ENCODE results near the gene GPANK1. TPM values are rescaled to one million over a fixed set of nuclear protein-coding genes. Genes with fewer than 3 reads are reported as not detected.
A peak's percentile ranks its signal among the peaks of the same experiment; 100 is the strongest.

The GPANK1 gene
- total RNA-seq, 5 donors from 2014 or later (not counting 1 experiment from before 2014, with no cell fraction given), result 13.0 to 27.6 (median 23.3) TPM

GRCh38 chr6:31662124-31662723, 2.6 kb downstream of the GPANK1 start:
- no peaks in the 10 kb centered on the region for H3K9me3 Mint-ChIP-seq
- ATAC-seq (replicated peaks in 1 of 4) (no peak), DNase-seq (no peak)
- ChIA-PET CTCF (interaction anchor here in 1 of 2 donors (0.7 kb wide), 1 partner anchor 195 kb away, joined by 3 read pairs; no protein-coding TSS in a partner anchor), POLR2A (interaction anchor here (0.6 kb wide), 2 partner anchors 74 to 280 kb away, joined by 3 to 5 read pairs; partner anchors contain the start of gene CLIC1 (in 1 of the 2))
- peak overlapping the region; percentile 89 to 92 (median 90) for H3K4me3 Mint-ChIP-seq
- H3K27ac Mint-ChIP-seq, result peak overlapping the region; percentile 61
- no peaks in the 10 kb centered on the region for H3K9me3 ChIP-seq
- WGBS (ENCODE audit: insufficient coverage), result 95% methylated on average over 10 of the region's 12 CpGs
- H3K36me3 ChIP-seq (ENCODE audit: control insufficient read depth in 2 of 2, extremely low read depth in 1 of 2, insufficient read depth in 1 of 2, low read length in 1 of 2), result peaks cover under 1 to 32% of the 10 kb centered on the region in 2 donors
- H3K27me3 Mint-ChIP-seq, result no peaks in the 10 kb centered on the region
- H3K4me1 ChIP-seq (ENCODE audit: control insufficient read depth in 1 of 2, extremely low read depth in 1 of 2, insufficient read depth in 2 of 2, low read length in 2 of 2), result peaks cover 28 to 81% of the 10 kb centered on the region in 2 experiments
- H3K36me3 Mint-ChIP-seq, result peaks cover 23% of the 10 kb centered on the region
- no peak overlapping the region for H3K4me3 ChIP-seq (ENCODE audit: control insufficient read depth in 1 of 2, extremely low read depth in 1 of 2, low read length in 1 of 2)
- no peak overlapping the region for H3K27ac ChIP-seq (ENCODE audit: low read length)
- peaks cover 76 to 84% (median 80%) of the 10 kb centered on the region in 3 donors for H3K4me1 Mint-ChIP-seq
- H3K27me3 ChIP-seq (replicated peaks in 1 of 2; ENCODE audit: control insufficient read depth in 2 of 2, extremely low read depth in 1 of 2, insufficient read depth in 2 of 2, low read length in 1 of 2), result no peaks in the 10 kb centered on the region

DNA sequence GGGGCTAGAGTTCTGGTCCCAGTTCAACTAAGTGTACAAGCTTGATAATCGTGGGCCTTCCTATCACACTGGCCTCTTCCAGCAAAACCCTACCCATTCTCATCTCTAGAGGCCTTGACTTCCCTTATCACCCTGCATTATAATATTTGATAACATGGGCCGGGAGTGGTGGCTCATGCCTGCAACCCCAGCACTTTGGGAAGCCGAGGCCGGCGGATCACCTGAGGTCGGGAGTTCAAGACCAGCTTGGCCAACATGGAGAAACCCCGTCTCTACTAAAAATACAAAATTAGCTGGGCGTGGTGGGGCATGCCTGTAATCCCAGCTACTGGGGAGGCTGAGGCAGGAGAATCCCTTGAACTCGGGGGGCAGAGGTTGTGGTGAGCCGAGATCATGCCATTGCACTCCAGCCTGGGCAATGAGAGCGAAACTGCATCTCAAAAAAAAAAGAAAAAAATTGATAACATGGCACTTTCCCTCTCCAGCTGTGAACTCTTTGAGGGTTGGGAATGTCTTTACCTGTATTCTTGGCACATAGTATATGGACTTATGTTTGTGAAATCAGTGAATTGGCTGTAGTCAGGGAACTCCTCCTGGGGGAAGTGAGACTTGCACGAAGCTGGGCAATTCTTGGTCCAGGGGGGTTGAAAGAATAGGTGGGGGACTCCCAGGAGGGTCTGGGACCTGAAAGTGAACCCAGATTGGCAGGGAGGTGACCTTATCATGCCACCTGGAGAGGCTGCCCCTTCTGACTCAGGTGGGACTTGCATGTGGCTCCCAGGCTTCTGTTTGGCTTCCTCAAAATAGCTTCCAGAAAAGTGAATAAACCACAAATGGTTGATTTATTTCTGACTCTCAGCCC, 3.3 kb downstream of the GPANK1 start:
- WGBS (ENCODE audit: insufficient coverage), result 100% methylated on average over 5 of the region's 12 CpGs
- POLR2A ChIA-PET, result interaction anchor here (0.5 to 1.0 kb wide), 3 partner anchors 35 to 468 kb away, joined by 3 read pairs; no protein-coding TSS in a partner anchor
- H3K27ac Mint-ChIP-seq, result peak overlapping the region; percentile 83 to 89
- Histone ChIP-seq H3K27ac (ENCODE audit: low read length) (peak overlapping the region; percentile 62), H3K4me3 (ENCODE audit: control insufficient read depth in 1 of 2, extremely low read depth in 1 of 2, low read length in 1 of 2) (peak overlapping the region in 1 of 2 donors; percentile 82), H3K27me3 (replicated peaks in 1 of 2; ENCODE audit: control insufficient read depth in 2 of 2, extremely low read depth in 1 of 2, insufficient read depth in 2 of 2, low read length in 1 of 2) (no peaks in the 10 kb centered on the region), H3K9me3 (no peaks in the 10 kb centered on the region), H3K4me1 (ENCODE audit: control insufficient read depth in 1 of 2, extremely low read depth in 1 of 2, insufficient read depth in 2 of 2, low read length in 2 of 2) (peaks cover 23 to 77% of the 10 kb centered on the region in 2 experiments), H3K36me3 (ENCODE audit: control insufficient read depth in 2 of 2, extremely low read depth in 1 of 2, insufficient read depth in 1 of 2, low read length in 1 of 2) (peaks cover 0 to 32% of the 10 kb centered on the region in 2 donors)
- peaks cover 24% of the 10 kb centered on the region for H3K36me3 Mint-ChIP-seq
- no peak for DNase-seq
- peaks cover 73 to 81% (median 74%) of the 10 kb centered on the region in 3 donors for H3K4me1 Mint-ChIP-seq
- H3K4me3 Mint-ChIP-seq, result peak overlapping the region; percentile 89 to 92 (median 90)
- H3K27me3 Mint-ChIP-seq, result no peaks in the 10 kb centered on the region
- no peaks in the 10 kb centered on the region for H3K9me3 Mint-ChIP-seq
- no peak for ATAC-seq (replicated peaks in 1 of 4)
- CTCF ChIA-PET, result interaction anchor here in 1 of 2 donors (0.8 kb wide), 1 partner anchor 40 kb away, joined by 3 read pairs; no protein-coding TSS in a partner anchor

DNA sequence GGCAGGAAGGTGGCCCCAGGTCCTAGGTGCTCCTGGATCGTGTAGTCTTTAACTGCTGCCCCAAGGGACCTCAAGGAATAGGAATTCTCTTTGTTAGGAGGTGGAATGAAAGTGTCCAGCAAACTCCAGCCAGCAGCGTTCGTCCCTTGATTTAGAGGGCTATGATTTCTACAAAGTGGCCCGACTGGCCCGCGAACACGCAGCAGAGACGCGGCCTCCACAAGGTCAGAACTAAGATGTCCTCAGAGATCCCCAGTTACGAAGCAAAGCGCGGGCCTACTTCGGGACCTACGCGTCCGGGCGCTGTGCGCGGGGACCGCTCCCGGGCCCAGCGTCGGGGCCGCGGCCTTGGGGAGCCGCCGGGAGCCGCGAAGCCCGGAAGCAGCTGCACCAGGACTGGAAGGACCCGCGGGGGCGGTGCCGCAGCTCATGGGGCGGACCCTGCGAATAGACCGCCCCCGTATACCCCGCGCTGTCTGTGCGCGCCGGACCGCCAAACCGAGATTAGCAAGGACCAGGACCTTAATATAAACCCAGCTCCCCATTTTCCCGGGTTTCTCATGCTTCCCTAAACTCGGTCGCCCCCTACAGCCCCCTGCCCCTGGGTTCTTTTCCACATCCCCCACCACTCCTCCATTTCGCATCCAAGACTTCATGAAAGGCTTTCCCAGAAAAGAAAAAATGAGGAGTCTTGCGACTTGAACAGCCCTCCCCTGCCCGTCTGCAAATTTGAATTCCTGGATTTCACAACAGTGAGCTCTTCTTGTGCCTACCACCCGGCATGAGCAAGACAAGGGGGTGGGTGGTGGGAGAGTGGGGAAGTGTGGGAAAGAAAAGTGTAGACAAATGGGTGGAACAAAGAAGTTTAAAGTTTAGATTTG, 4.2 kb downstream of the GPANK1 start, which contains the start of gene C6orf47:
Gene C6orf47 (minus strand): TSS at position 398 of the 881 bp plus-strand sequence. CDS start 831 bp downstream, outside the sequence.
- no peaks in the 10 kb centered on the region for H3K27me3 Mint-ChIP-seq
- Histone ChIP-seq H3K27ac (ENCODE audit: low read length) (peak within 1 kb of the TSS; percentile 73), H3K4me1 (ENCODE audit: control insufficient read depth in 1 of 2, extremely low read depth in 1 of 2, insufficient read depth in 2 of 2, low read length in 2 of 2) (peaks cover 21 to 73% of the 10 kb centered on the region in 2 experiments), H3K27me3 (replicated peaks in 1 of 2; ENCODE audit: control insufficient read depth in 2 of 2, extremely low read depth in 1 of 2, insufficient read depth in 2 of 2, low read length in 1 of 2) (no peaks in the 10 kb centered on the region), H3K9me3 (no peaks in the 10 kb centered on the region), H3K4me3 (ENCODE audit: control insufficient read depth in 1 of 2, extremely low read depth in 1 of 2, low read length in 1 of 2) (peak within 1 kb of the TSS; percentile 73 to 82), H3K36me3 (ENCODE audit: control insufficient read depth in 2 of 2, extremely low read depth in 1 of 2, insufficient read depth in 1 of 2, low read length in 1 of 2) (peaks cover 0 to 41% of the 10 kb centered on the region in 2 donors)
- H3K36me3 Mint-ChIP-seq, result peaks cover 23% of the 10 kb centered on the region
- peak within 1 kb of the TSS; percentile 90 to 91 for H3K27ac Mint-ChIP-seq
- peaks cover 73 to 81% (median 74%) of the 10 kb centered on the region in 3 donors for H3K4me1 Mint-ChIP-seq
- DNase-seq, result peak; percentile 32 to 84 (median 58)
- no peaks in the 10 kb centered on the region for H3K9me3 Mint-ChIP-seq
- peak within 1 kb of the TSS; percentile 89 to 92 (median 90) for H3K4me3 Mint-ChIP-seq
- POLR2A ChIA-PET, result interaction anchor here in 1 of 2 donors (0.5 to 1.0 kb wide), 3 partner anchors 34 to 468 kb away, joined by 3 read pairs; no protein-coding TSS in a partner anchor
- CTCF ChIA-PET, result interaction anchor here in 1 of 2 donors (0.7 to 0.8 kb wide), 2 partner anchors 39 to 109 kb away, joined by 3 to 4 read pairs; no protein-coding TSS in a partner anchor
- peak; percentile 65 to 76 (median 74) for ATAC-seq (replicated peaks in 1 of 4)
- under 1% methylated on average over 38 of the region's 52 CpGs for whole genome bisulfite sequencing (ENCODE audit: insufficient coverage)

DNA sequence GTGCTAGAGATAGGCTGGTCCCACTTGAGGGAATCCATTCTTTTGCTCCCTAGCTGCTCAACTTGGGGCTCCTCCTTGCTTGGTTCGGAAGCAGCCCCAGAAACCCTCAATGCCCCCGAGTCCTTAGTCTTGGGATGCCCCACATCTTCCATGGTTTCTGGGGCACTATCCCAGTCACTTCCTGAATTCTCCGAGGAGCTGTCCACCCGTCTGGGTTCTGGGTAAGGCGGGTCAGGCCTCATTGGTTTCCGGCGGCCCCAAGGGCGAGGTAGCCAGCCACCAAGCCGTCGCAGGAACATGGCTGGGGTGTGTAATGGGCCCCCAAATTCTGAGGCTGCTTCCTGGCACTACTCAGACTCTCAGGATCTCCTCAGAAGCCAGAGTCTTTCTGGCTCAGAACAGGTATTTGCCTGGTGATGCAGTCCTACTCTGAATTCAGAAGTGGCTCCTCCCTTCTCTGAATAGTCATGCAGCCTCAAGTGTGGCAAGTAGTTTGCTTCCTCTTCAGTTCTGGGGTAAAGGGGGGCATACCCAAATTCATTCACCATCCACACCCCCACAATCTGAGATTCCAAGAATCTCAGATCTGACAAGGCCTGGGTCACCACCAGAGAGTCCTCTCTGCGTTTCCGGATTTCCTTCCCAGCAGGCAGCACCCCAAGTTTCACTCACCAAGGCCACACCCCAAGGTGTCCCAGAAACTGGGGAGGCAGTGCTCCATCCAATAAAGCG, 5.0 kb downstream of the GPANK1 start:
- 26% methylated on average over 9 of the region's 13 CpGs for WGBS (ENCODE audit: insufficient coverage)
- no peaks in the 10 kb centered on the region for H3K9me3 ChIP-seq
- peak overlapping the region; percentile 73 to 82 for H3K4me3 ChIP-seq (ENCODE audit: control insufficient read depth in 1 of 2, extremely low read depth in 1 of 2, low read length in 1 of 2)
- Mint-ChIP-seq H3K27me3 (no peaks in the 10 kb centered on the region), H3K9me3 (no peaks in the 10 kb centered on the region), H3K36me3 (peaks cover 22% of the 10 kb centered on the region), H3K4me1 (peaks cover 72 to 86% (median 76%) of the 10 kb centered on the region in 3 donors), H3K27ac (peak overlapping the region; percentile 90 to 91), H3K4me3 (peak overlapping the region; percentile 89 to 92 (median 90))
- H3K27ac ChIP-seq (ENCODE audit: low read length), result peak overlapping the region; percentile 73
- H3K27me3 ChIP-seq (replicated peaks in 1 of 2; ENCODE audit: control insufficient read depth in 2 of 2, extremely low read depth in 1 of 2, insufficient read depth in 2 of 2, low read length in 1 of 2), result no peaks in the 10 kb centered on the region
- peak; percentile 34 to 42 (median 39) for ATAC-seq (replicated peaks in 1 of 4)
- peaks cover 0 to 45% of the 10 kb centered on the region in 2 donors for H3K36me3 ChIP-seq (ENCODE audit: control insufficient read depth in 2 of 2, extremely low read depth in 1 of 2, insufficient read depth in 1 of 2, low read length in 1 of 2)
- CTCF ChIA-PET, result interaction anchor here (0.7 kb wide), 2 partner anchors 86 to 110 kb away, joined by 3 to 4 read pairs; no protein-coding TSS in a partner anchor
- H3K4me1 ChIP-seq (ENCODE audit: control insufficient read depth in 1 of 2, extremely low read depth in 1 of 2, insufficient read depth in 2 of 2, low read length in 2 of 2), result peaks cover 21 to 73% of the 10 kb centered on the region in 2 experiments
- peak in 5 of 35 experiments; percentile 17 to 53 (median 26) for DNase-seq
- POLR2A ChIA-PET, result interaction anchor here in 1 of 2 donors (1.0 kb wide), 1 partner anchor 469 kb away, joined by 3 read pairs; no protein-coding TSS in a partner anchor

- ATAC-seq (replicated peaks in 1 of 4) (no peak), DNase-seq (no peak)
- Mint-ChIP-seq H3K4me1 (peaks cover 65 to 79% (median 69%) of the 10 kb centered on the region in 3 donors), H3K9me3 (no peaks in the 10 kb centered on the region), H3K4me3 (peak overlapping the region; percentile 89 to 92 (median 90)), H3K36me3 (peaks cover 17% of the 10 kb centered on the region), H3K27me3 (no peaks in the 10 kb centered on the region), H3K27ac (peak overlapping the region; percentile 90 to 91)
- H3K36me3 ChIP-seq (ENCODE audit: control insufficient read depth in 2 of 2, extremely low read depth in 1 of 2, insufficient read depth in 1 of 2, low read length in 1 of 2), result peaks cover 0 to 45% of the 10 kb centered on the region in 2 donors
- 91% methylated on average over 11 of the region's 13 CpGs for WGBS (ENCODE audit: insufficient coverage)
- ChIA-PET POLR2A (interaction anchor here (0.6 to 0.7 kb wide), 2 partner anchors 126 to 307 kb away, joined by 4 to 6 read pairs; no protein-coding TSS in a partner anchor), CTCF (interaction anchor here in 1 of 2 donors (0.7 kb wide), 2 partner anchors 13 to 1003 kb away, joined by 3 to 6 read pairs; no protein-coding TSS in a partner anchor)
- H3K27me3 ChIP-seq (replicated peaks in 1 of 2; ENCODE audit: control insufficient read depth in 2 of 2, extremely low read depth in 1 of 2, insufficient read depth in 2 of 2, low read length in 1 of 2), result no peaks in the 10 kb centered on the region
- H3K9me3 ChIP-seq, result no peaks in the 10 kb centered on the region
- H3K27ac ChIP-seq (ENCODE audit: low read length), result peak overlapping the region; percentile 73
- peaks cover 18 to 66% of the 10 kb centered on the region in 2 experiments for H3K4me1 ChIP-seq (ENCODE audit: control insufficient read depth in 1 of 2, extremely low read depth in 1 of 2, insufficient read depth in 2 of 2, low read length in 2 of 2)
- peak overlapping the region; percentile 73 to 82 for H3K4me3 ChIP-seq (ENCODE audit: control insufficient read depth in 1 of 2, extremely low read depth in 1 of 2, low read length in 1 of 2)
These were observed 5.7 kb downstream of the GPANK1 start for GRCh38 chr6:31658983-31659648.
